Colonic mucosa (tissue), 4 donors: ENCODE results near the gene NRP2. TPM values are rescaled to one million over a fixed set of nuclear protein-coding genes. Genes with fewer than 3 reads are reported as not detected.

Experiments
- DNase-seq: peaks from one replicate; pipeline ENCODE4 v3.0.0-alpha.2; 2020
- H3K27ac ChIP-seq: fragments of 200-600 bp; one replicate; pipeline ENCODE4 v1.8.0; 2021
- H3K27me3 ChIP-seq: fragments of 200-600 bp; one replicate; pipeline ENCODE4 v1.8.0; 2021
- H3K36me3 ChIP-seq: fragments of 200-600 bp; one replicate; pipeline ENCODE4 v1.8.0; 2021
- H3K4me1 ChIP-seq: fragments of 200-600 bp; one replicate; pipeline ENCODE4 v1.8.0; 2021; ENCODE audit warnings: mild to moderate bottlenecking
- H3K4me3 ChIP-seq: fragments of 200-600 bp; one replicate; pipeline ENCODE4 v1.8.0; 2021
- H3K9ac ChIP-seq, 2 donors: one replicate each; pipeline ENCODE4 v1.7.0; 2013; ENCODE audit warnings: control low read depth in 2 of 2, low read depth in 2 of 2, low read length in 2 of 2
- H3K9me3 ChIP-seq: fragments of 200-600 bp; one replicate; pipeline ENCODE4 v1.8.0; 2021
- CTCF ChIP-seq: fragments of 200-600 bp; IDR thresholded peaks from one replicate; pipeline ENCODE4 v1.8.0; 2022; ENCODE audit warnings: antibody characterized with exemption, mild to moderate bottlenecking
- intact Hi-C: fragments of 100-400 bp; cut with DNase I; formaldehyde crosslinking; loops from one replicate; pipeline ENCODE4 v1.14.1; 2022
- total RNA-seq, 2 donors: library from RNA; stranded (reverse); fragmentation: NEBNext Ultra II Directional in 1 of 2; extraction: Animal tissue kit (Norgen Biotek cat#: 25700) in 1 of 2; gene quantifications; one replicate each; pipeline ENCODE4 v1.2.1, GENCODE V29; 2021
- donor health status: healthy.
- donor health status: DM: no; HTN: no; CAD: no.
- donor health status: DM: no; HTN: no; CAD: no.

The NRP2 gene
- total RNA-seq, 2 donors from 2014 or later = 5.4 to 25.2 TPM

- Histone ChIP-seq H3K4me1 (no peaks in the 10 kb centered on the region), H3K27me3 (no peaks in the 10 kb centered on the region), H3K9me3 (no peaks in the 10 kb centered on the region), H3K4me3 (no peak overlapping the region), H3K27ac (no peak overlapping the region), H3K9ac (no peak overlapping the region), H3K36me3 (no peaks in the 10 kb centered on the region)
- intact Hi-C loops = loop anchor here (10.0 kb wide), 2 partner anchors 1349 to 1409 kb away; no protein-coding TSS in a partner anchor
- no peak for DNase-seq
- no peak for TF ChIP-seq CTCF
These were observed 9.0 kb upstream of the NRP2 start for GRCh38 chr2:205673312-205673711.

- intact Hi-C loops = loop anchor here (5.0 to 10.0 kb wide), 4 partner anchors 354 to 1411 kb away; no protein-coding TSS in a partner anchor
- H3K36me3 ChIP-seq = no peaks in the 10 kb centered on the region
- TF ChIP-seq CTCF = peak; percentile 66
- no peaks in the 10 kb centered on the region for H3K9me3 ChIP-seq
- no peaks in the 10 kb centered on the region for H3K27me3 ChIP-seq
- H3K27ac ChIP-seq = no peak overlapping the region
- DNase-seq = peak; percentile 60
- H3K9ac ChIP-seq = no peak overlapping the region
- no peak overlapping the region for H3K4me3 ChIP-seq
- H3K4me1 ChIP-seq = no peaks in the 10 kb centered on the region
These were observed 6.3 kb upstream of the NRP2 start for GRCh38 chr2:205675861-205676516.

GRCh38 chr2:205678541-205679142 lies 3.7 kb upstream of the NRP2 start:
- H3K4me3 ChIP-seq = no peak overlapping the region
- intact Hi-C loops = loop anchor here (5.0 to 10.0 kb wide), 4 partner anchors 356 to 1414 kb away; no protein-coding TSS in a partner anchor
- no peaks in the 10 kb centered on the region for H3K4me1 ChIP-seq
- H3K27ac ChIP-seq = no peak overlapping the region
- H3K27me3 ChIP-seq = peaks cover 6% of the 10 kb centered on the region
- no peak for DNase-seq
- TF ChIP-seq CTCF = no peak
- no peak overlapping the region for H3K9ac ChIP-seq
- no peaks in the 10 kb centered on the region for H3K9me3 ChIP-seq
- no peaks in the 10 kb centered on the region for H3K36me3 ChIP-seq

- intact Hi-C loops = loop anchor here (5.0 to 10.0 kb wide), 4 partner anchors 357 to 1415 kb away; no protein-coding TSS in a partner anchor
These were observed 2.8 kb upstream of the NRP2 start for GRCh38 chr2:205679410-205680009.

More at GRCh38 chr2:205679410-205680009, 2.8 kb upstream of the NRP2 start:
- peaks cover 11% of the 10 kb centered on the region for H3K27me3 ChIP-seq
- H3K4me3 ChIP-seq = no peak overlapping the region
- H3K4me1 ChIP-seq = no peaks in the 10 kb centered on the region
- H3K9ac ChIP-seq = no peak overlapping the region
- no peaks in the 10 kb centered on the region for H3K36me3 ChIP-seq
- no peak for TF ChIP-seq CTCF
- H3K27ac ChIP-seq = no peak overlapping the region
- no peaks in the 10 kb centered on the region for H3K9me3 ChIP-seq
- DNase-seq = no peak
